Thymus (tissue), 11 donors: ENCODE measurements around the gene MANBA. TPM values are rescaled to one million over a fixed set of nuclear protein-coding genes. Genes with fewer than 3 reads are reported as not detected.
A peak's percentile ranks its signal among the peaks of the same experiment; 100 is the strongest.

Experiments used
- DNase-seq, 9 donors: peaks; one replicate each; pipeline ENCODE4 v3.0.0-alpha.2; 2013; ENCODE audit warnings: low spot score in 9 of 9, low read depth in 6 of 9, missing footprints in 1 of 9
- H3K27ac ChIP-seq, 2 donors: one replicate each; pipeline ENCODE4 v1.5.1; 2013; ENCODE audit warnings: control low read depth in 1 of 2, low read depth in 1 of 2, low read length in 1 of 2, mild to moderate bottlenecking in 1 of 2, moderate library complexity in 1 of 2
- H3K27me3 ChIP-seq, 2 donors: one replicate each; pipeline ENCODE4 v1.5.1; 2013; ENCODE audit warnings: low read length in 1 of 2; ENCODE audit not compliant: control insufficient read depth in 2 of 2, insufficient read depth in 1 of 2
- H3K36me3 ChIP-seq, 2 donors: one replicate each; pipeline ENCODE4 v1.5.1; 2013; ENCODE audit warnings: low read length in 1 of 2, mild to moderate bottlenecking in 1 of 2, moderate library complexity in 1 of 2; ENCODE audit not compliant: control insufficient read depth in 2 of 2, insufficient read depth in 2 of 2
- H3K4me1 ChIP-seq, 2 donors: one replicate each; pipeline ENCODE4 v1.5.1; 2013; ENCODE audit warnings: low read length in 2 of 2; ENCODE audit not compliant: control insufficient read depth in 2 of 2, insufficient read depth in 2 of 2
- H3K4me3 ChIP-seq, 2 donors: one replicate each; pipeline ENCODE4 v1.5.1; 2013; ENCODE audit warnings: low read length in 2 of 2, control low read depth in 1 of 2, mild to moderate bottlenecking in 1 of 2
- H3K9me3 ChIP-seq, 2 donors: one replicate each; pipeline ENCODE4 v1.5.1; 2013; ENCODE audit warnings: low read length in 1 of 2, mild to moderate bottlenecking in 1 of 2; ENCODE audit not compliant: control insufficient read depth in 2 of 2, insufficient read depth in 1 of 2
- WGBS: extraction: QIAGEN DNeasy Blood & Tissue Kit; methylation state at CpG from one replicate; pipeline ENCODE4 v1.1.7; 2013; 5-methylcytosine and 5-hydroxymethylcytosine counted together
- polyA plus RNA-seq: library from polyadenylated mRNA; stranded (reverse); fragments of 200-250 nt; gene quantifications from one replicate; pipeline ENCODE4 v1.2.3, GENCODE V29; 2013
- total RNA-seq: library from RNA; stranded (reverse); fragments of 120-200 nt; gene quantifications from one replicate; pipeline ENCODE4 v1.2.4, GENCODE V29; 2013
- donor health status: healthy.

MANBA gene
- total and polyA plus RNA-seq, 2 donors = 19.0 to 19.7 TPM

GRCh38 chr4:102657206-102657605 lies 103.6 kb downstream of the MANBA start:
- 97% methylated on average over 5 of the region's 5 CpGs for WGBS
- Histone ChIP-seq H3K9me3 (no peaks in the 10 kb centered on the region), H3K36me3 (peaks cover 0 to 4% of the 10 kb centered on the region in 2 donors), H3K27ac (no peak overlapping the region), H3K4me1 (no peaks in the 10 kb centered on the region), H3K27me3 (no peaks in the 10 kb centered on the region), H3K4me3 (no peak overlapping the region)
- DNase-seq = no peak

- H3K27ac ChIP-seq = no peak overlapping the region
- H3K4me1 ChIP-seq = no peaks in the 10 kb centered on the region
- WGBS = 93% methylated on average over 1 of the region's 1 CpG
- peaks cover 0 to 13% of the 10 kb centered on the region in 2 donors for H3K36me3 ChIP-seq
- H3K4me3 ChIP-seq = no peak overlapping the region
- DNase-seq = no peak
- H3K27me3 ChIP-seq = no peaks in the 10 kb centered on the region
- H3K9me3 ChIP-seq = no peaks in the 10 kb centered on the region
These were observed 113.7 kb downstream of the MANBA start for GRCh38 chr4:102647117-102647516.

GRCh38 chr4:102642631-102643298 lies 118.0 kb downstream of the MANBA start:
- Histone ChIP-seq H3K4me1 (peaks cover 0 to 31% of the 10 kb centered on the region in 2 donors), H3K9me3 (no peaks in the 10 kb centered on the region), H3K27me3 (no peaks in the 10 kb centered on the region), H3K27ac (no peak overlapping the region), H3K4me3 (no peak overlapping the region), H3K36me3 (peaks cover 0 to 6% of the 10 kb centered on the region in 2 donors)
- no peak for DNase-seq
- 96% methylated on average over 5 of the region's 5 CpGs for WGBS

GRCh38 chr4:102641793-102642192 lies 119.0 kb downstream of the MANBA start:
- Histone ChIP-seq H3K4me3 (no peak overlapping the region), H3K27me3 (no peaks in the 10 kb centered on the region), H3K4me1 (peaks cover 0 to 32% of the 10 kb centered on the region in 2 donors), H3K27ac (peak overlapping the region in 1 of 2 donors; percentile 6), H3K9me3 (no peaks in the 10 kb centered on the region), H3K36me3 (peaks cover 4 to 13% of the 10 kb centered on the region in 2 donors)
- peak in 1 of 9 donors; percentile 34 for DNase-seq

- Histone ChIP-seq H3K27ac (peak overlapping the region in 1 of 2 donors; percentile 4), H3K4me3 (no peak overlapping the region), H3K27me3 (no peaks in the 10 kb centered on the region), H3K36me3 (peaks cover 4 to 13% of the 10 kb centered on the region in 2 donors), H3K9me3 (no peaks in the 10 kb centered on the region), H3K4me1 (peaks cover 0 to 32% of the 10 kb centered on the region in 2 donors)
- no peak for DNase-seq
- over 99% methylated on average over 4 of the region's 4 CpGs for WGBS
These were observed 120.1 kb downstream of the MANBA start for GRCh38 chr4:102640669-102641068.

- Histone ChIP-seq H3K9me3 (no peaks in the 10 kb centered on the region), H3K4me1 (peaks cover 0 to 35% of the 10 kb centered on the region in 2 donors), H3K27me3 (no peaks in the 10 kb centered on the region), H3K36me3 (peaks cover 4 to 15% of the 10 kb centered on the region in 2 donors), H3K27ac (peak overlapping the region; percentile 19 to 95), H3K4me3 (no peak overlapping the region)
- peak in 7 of 9 donors; percentile 45 to 90 (median 75) for DNase-seq
- WGBS = 57% methylated on average over 7 of the region's 7 CpGs
These were observed 121.2 kb downstream of the MANBA start for GRCh38 chr4:102639598-102639997.

- Histone ChIP-seq H3K9me3 (no peaks in the 10 kb centered on the region), H3K4me1 (peaks cover 0 to 38% of the 10 kb centered on the region in 2 donors), H3K27ac (peak overlapping the region in 1 of 2 donors; percentile 95), H3K4me3 (no peak overlapping the region), H3K36me3 (peaks cover 4 to 19% of the 10 kb centered on the region in 2 donors), H3K27me3 (no peaks in the 10 kb centered on the region)
- DNase-seq = no peak
- WGBS = 94% methylated on average over 1 of the region's 1 CpG
These were observed 122.1 kb downstream of the MANBA start for GRCh38 chr4:102638621-102639020.

GRCh38 chr4:102637391-102637790 lies 123.4 kb downstream of the MANBA start:
- H3K27me3 ChIP-seq = no peaks in the 10 kb centered on the region
- H3K4me3 ChIP-seq = no peak overlapping the region
- H3K27ac ChIP-seq = no peak overlapping the region
- WGBS = 84% methylated on average over 3 of the region's 3 CpGs
- peaks cover 7 to 23% of the 10 kb centered on the region in 2 donors for H3K36me3 ChIP-seq
- peaks cover 0 to 48% of the 10 kb centered on the region in 2 donors for H3K4me1 ChIP-seq
- H3K9me3 ChIP-seq = no peaks in the 10 kb centered on the region
- DNase-seq = no peak

- peaks cover 11 to 24% of the 10 kb centered on the region in 2 donors for H3K36me3 ChIP-seq
These were observed 127.7 kb downstream of the MANBA start for GRCh38 chr4:102633100-102633499.

More at GRCh38 chr4:102633100-102633499, 127.7 kb downstream of the MANBA start:
- no peak overlapping the region for H3K4me3 ChIP-seq
- H3K9me3 ChIP-seq = no peaks in the 10 kb centered on the region
- H3K4me1 ChIP-seq = peaks cover 14 to 51% of the 10 kb centered on the region in 2 donors
- WGBS = 81% methylated on average over 6 of the region's 6 CpGs
- no peak for DNase-seq
- no peak overlapping the region for H3K27ac ChIP-seq
- H3K27me3 ChIP-seq = no peaks in the 10 kb centered on the region
